Spleen (tissue), 11 donors: ENCODE data around the gene TMEM212. TPM values are rescaled to one million over a fixed set of nuclear protein-coding genes. Genes with fewer than 3 reads are reported as not detected.
A peak's percentile ranks its signal among the peaks of the same experiment; 100 is the strongest.

Source experiments
- DNase-seq: peaks from one replicate; pipeline ENCODE4 v3.0.0-alpha.2; 2020
- H3K27ac ChIP-seq, 8 donors: fragments of 200-600 bp; sonication (generic) in 7 of 8; 1 replicate in 4 of 8; 2 replicates in 4 of 8; pipeline versions ENCODE4 v1.5.0 to v1.8.0; 2016 to 2021; ENCODE audit warnings: inconsistent platforms in 4 of 8, mild to moderate bottlenecking in 4 of 8, moderate library complexity in 1 of 8
- H3K27me3 ChIP-seq, 7 donors: fragments of 200-600 bp; sonication (generic) in 6 of 7; replicated peaks in 1 of 7; 1 replicate in 4 of 7; 2 replicates in 3 of 7; pipeline versions ENCODE4 v1.5.0 to v1.8.0; 2016 to 2021; ENCODE audit warnings: inconsistent platforms in 3 of 7, mild to moderate bottlenecking in 1 of 7
- H3K36me3 ChIP-seq, 6 donors: fragments of 200-600 bp; sonication (generic) in 5 of 6; 1 replicate in 4 of 6; 2 replicates in 2 of 6; pipeline versions ENCODE4 v1.5.0 to v1.8.0; 2016 to 2021; ENCODE audit warnings: inconsistent platforms in 2 of 6
- H3K4me1 ChIP-seq, 6 donors: fragments of 200-600 bp; sonication (generic) in 5 of 6; 1 replicate in 3 of 6; 2 replicates in 3 of 6; pipeline versions ENCODE4 v1.5.0 to v1.8.0; 2016 to 2021; ENCODE audit warnings: inconsistent platforms in 3 of 6
- H3K4me3 ChIP-seq, 8 donors: fragments of 200-600 bp; sonication (generic) in 7 of 8; 1 replicate in 4 of 8; 2 replicates in 4 of 8; pipeline versions ENCODE4 v1.5.0 to v1.8.0; 2016 to 2021; ENCODE audit warnings: inconsistent platforms in 4 of 8, mild to moderate bottlenecking in 4 of 8, moderate library complexity in 2 of 8
- H3K9me3 ChIP-seq, 8 donors: fragments of 200-600 bp; sonication (generic) in 7 of 8; 1 replicate in 4 of 8; 2 replicates in 4 of 8; pipeline versions ENCODE4 v1.5.0 to v1.8.0; 2016 to 2021; ENCODE audit warnings: inconsistent platforms in 4 of 8
- POLR2A ChIP-seq, 3 donors: fragments of 450-650 bp; IDR thresholded peaks; one replicate each; pipeline ENCODE4 v1.5.1; 2017; ENCODE audit warnings: antibody characterized with exemption in 3 of 3, mild to moderate bottlenecking in 1 of 3
- POLR2AphosphoS5 ChIP-seq, 3 donors: sonication (generic); formaldehyde crosslinking; IDR thresholded peaks; one replicate each; pipeline ENCODE4 v1.5.1; 2017; ENCODE audit warnings: antibody characterized with exemption in 3 of 3
- WGBS, 5 donors: extraction: QIAGEN DNeasy Blood & Tissue Kit in 3 of 5; methylation state at CpG; one replicate each; pipeline versions ENCODE4 v1.1.5 to v1.1.7; 2013 to 2018; 5-methylcytosine and 5-hydroxymethylcytosine counted together
- intact Hi-C: fragments of 100-400 bp; cut with DNase I; formaldehyde crosslinking; loops from one replicate; pipeline ENCODE4 v1.15.0; 2023; ENCODE audit warnings: low total_unique reads
- polyA plus RNA-seq, 3 donors: library from polyadenylated mRNA; stranded (reverse); fragments of 200-250 nt; gene quantifications; one replicate each; pipeline ENCODE4 v1.2.1, GENCODE V29; 2013
- total RNA-seq, 7 donors: library from RNA; depleted of rRNA in 3 of 7; stranded (reverse); fragments of >200 nt in 3 of 7; fragmentation: NEBNext Ultra II Directional in 4 of 7; extraction: Animal tissue kit (Norgen Biotek cat#: 25700) in 4 of 7; gene quantifications; one replicate each; pipeline versions ENCODE4 v1.1.0 to v1.2.1, GENCODE V29; 2016 to 2021
- TF ChIP-seq, protein P1 (sequence below), 11 experiments: fragments of 200-600 bp in 7 of 11; fragments of 450-650 bp in 4 of 11; sonication (generic) in 4 of 11; IDR thresholded peaks in 8 of 11; conservative IDR thresholded peaks in 3 of 11; 1 replicate in 7 of 11; 2 replicates in 4 of 11; pipeline versions ENCODE4 v1.4.0 to v1.8.0; 2016 to 2021; ENCODE audit warnings: antibody characterized with exemption in 11 of 11, inconsistent platforms in 4 of 11, mild to moderate bottlenecking in 1 of 11
- donor health status: healthy with polysubstance abuse.
- donor health status: DM: no; HTN: no; CAD: no; lungs with moderate emphysema.
- donor health status: DM: no; HTN: no; CAD: no.
- donor health status: Bipolar disorder and iron deficiency.
- donor health status: healthy.
- donor health status: DM: no; HTN: no; CAD: no.
- donor health status: DM: yes; HTN: yes; CAD: no.

TMEM212 gene
- total and polyA plus RNA-seq, 10 donors, result not detected

DNA sequence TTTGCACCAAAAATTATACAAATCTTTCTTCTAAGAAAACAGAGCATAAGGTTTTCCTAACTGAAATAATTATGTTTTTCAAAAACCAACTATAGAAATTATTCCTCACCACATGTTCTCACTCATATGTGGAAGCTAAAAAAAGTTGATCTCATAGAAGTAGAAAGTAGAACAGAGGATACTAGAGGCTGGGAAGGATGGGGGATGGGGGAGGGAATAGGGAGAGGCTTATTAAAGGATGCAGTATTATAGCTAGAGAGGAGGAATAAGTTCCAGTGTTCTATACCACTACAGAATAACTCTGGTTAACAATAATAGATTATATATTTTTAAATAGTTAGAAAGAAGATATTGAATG, 12.7 kb upstream of the TMEM212 start:
- Histone ChIP-seq H3K4me1 (peaks cover 5 to 56% (median 34%) of the 10 kb centered on the region in 6 donors), H3K27ac (peak overlapping the region in 7 of 8 donors; percentile 51 to 89 (median 80)), H3K36me3 (no peaks in the 10 kb centered on the region), H3K4me3 (no peak overlapping the region), H3K9me3 (no peaks in the 10 kb centered on the region), H3K27me3 (no peaks in the 10 kb centered on the region)
- intact Hi-C loops, result loop anchor here (10.0 kb wide), 1 partner anchor 186 kb away; no protein-coding TSS in a partner anchor
- no peak for DNase-seq
- TF ChIP-seq POLR2A (IDR thresholded peaks at IDR 0.05) (no peak), POLR2AphosphoS5 (IDR thresholded peaks at IDR 0.05) (no peak)
- TF ChIP-seq, protein P1, sequence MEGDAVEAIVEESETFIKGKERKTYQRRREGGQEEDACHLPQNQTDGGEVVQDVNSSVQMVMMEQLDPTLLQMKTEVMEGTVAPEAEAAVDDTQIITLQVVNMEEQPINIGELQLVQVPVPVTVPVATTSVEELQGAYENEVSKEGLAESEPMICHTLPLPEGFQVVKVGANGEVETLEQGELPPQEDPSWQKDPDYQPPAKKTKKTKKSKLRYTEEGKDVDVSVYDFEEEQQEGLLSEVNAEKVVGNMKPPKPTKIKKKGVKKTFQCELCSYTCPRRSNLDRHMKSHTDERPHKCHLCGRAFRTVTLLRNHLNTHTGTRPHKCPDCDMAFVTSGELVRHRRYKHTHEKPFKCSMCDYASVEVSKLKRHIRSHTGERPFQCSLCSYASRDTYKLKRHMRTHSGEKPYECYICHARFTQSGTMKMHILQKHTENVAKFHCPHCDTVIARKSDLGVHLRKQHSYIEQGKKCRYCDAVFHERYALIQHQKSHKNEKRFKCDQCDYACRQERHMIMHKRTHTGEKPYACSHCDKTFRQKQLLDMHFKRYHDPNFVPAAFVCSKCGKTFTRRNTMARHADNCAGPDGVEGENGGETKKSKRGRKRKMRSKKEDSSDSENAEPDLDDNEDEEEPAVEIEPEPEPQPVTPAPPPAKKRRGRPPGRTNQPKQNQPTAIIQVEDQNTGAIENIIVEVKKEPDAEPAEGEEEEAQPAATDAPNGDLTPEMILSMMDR (IDR thresholded peaks at IDR 0.05 in 8 of 11, conservative IDR thresholded peaks at IDR 0.05 in 3 of 11), result no peak

DNA sequence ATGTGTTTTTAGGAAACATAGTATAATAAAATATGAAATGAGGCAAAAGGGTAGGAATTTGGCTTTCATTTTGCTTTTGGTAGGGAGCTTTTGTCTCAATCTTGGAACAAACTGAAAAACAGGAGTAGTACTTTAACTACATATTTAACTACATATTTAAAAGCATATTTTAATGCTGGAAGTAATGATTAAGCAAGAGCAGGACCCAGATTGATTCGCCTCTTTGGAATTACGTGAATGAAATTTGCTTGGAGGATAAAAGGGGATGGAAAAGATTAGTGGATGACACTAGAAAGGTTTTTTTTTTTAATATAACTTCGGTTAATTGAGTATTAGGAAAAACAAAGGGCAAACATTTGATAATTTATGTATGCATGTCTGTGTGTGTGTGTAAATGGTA, 11.2 kb upstream of the TMEM212 start:
- Histone ChIP-seq H3K4me3 (no peak overlapping the region), H3K27me3 (no peaks in the 10 kb centered on the region), H3K27ac (peak overlapping the region in 1 of 8 donors; percentile 5), H3K36me3 (no peaks in the 10 kb centered on the region), H3K4me1 (peaks cover 5 to 54% (median 34%) of the 10 kb centered on the region in 6 donors), H3K9me3 (no peaks in the 10 kb centered on the region)
- intact Hi-C loops, result loop anchor here (10.0 kb wide), 1 partner anchor 187 kb away; no protein-coding TSS in a partner anchor
- no peak for TF ChIP-seq POLR2A (IDR thresholded peaks at IDR 0.05)
- TF ChIP-seq, protein P1 (IDR thresholded peaks at IDR 0.05 in 8 of 11, conservative IDR thresholded peaks at IDR 0.05 in 3 of 11), result no peak
- TF ChIP-seq POLR2AphosphoS5 (IDR thresholded peaks at IDR 0.05), result no peak
- no peak for DNase-seq
- 68 to 91% (median 81%) methylated on average over 3 of the region's 3 CpGs for WGBS, 5 donors

DNA sequence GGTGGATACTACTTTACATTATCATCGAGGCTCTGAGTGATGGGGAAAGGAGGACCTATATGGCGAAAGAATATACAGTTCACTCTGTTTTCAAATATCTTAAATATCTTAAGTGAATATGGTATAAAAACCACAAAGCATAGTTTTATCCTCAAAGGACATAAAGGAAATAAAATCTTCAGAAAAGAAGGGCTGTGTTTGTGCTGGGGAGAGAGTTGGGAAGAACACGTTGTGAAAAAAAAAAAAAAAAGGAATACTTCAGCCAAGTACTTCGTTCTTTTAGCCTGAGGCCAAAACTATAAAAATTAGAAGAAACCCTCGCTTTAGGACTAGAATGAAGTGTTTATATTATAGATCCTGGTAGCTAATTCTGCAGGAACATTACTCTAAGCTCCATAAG, 10.2 kb upstream of the TMEM212 start:
- 78 to 92% (median 85%) methylated on average over 5 of the region's 5 CpGs for WGBS, 5 donors
- no peaks in the 10 kb centered on the region for H3K27me3 ChIP-seq
- no peaks in the 10 kb centered on the region for H3K9me3 ChIP-seq
- no peak for DNase-seq
- H3K36me3 ChIP-seq, result no peaks in the 10 kb centered on the region
- H3K4me3 ChIP-seq, result no peak overlapping the region
- TF ChIP-seq, protein P1 (IDR thresholded peaks at IDR 0.05 in 8 of 11, conservative IDR thresholded peaks at IDR 0.05 in 3 of 11), result no peak
- TF ChIP-seq POLR2AphosphoS5 (IDR thresholded peaks at IDR 0.05), result no peak
- no peak for TF ChIP-seq POLR2A (IDR thresholded peaks at IDR 0.05)
- peaks cover 5 to 53% (median 35%) of the 10 kb centered on the region in 6 donors for H3K4me1 ChIP-seq
- no peak overlapping the region for H3K27ac ChIP-seq
- intact Hi-C loops, result loop anchor here (10.0 kb wide), 1 partner anchor 188 kb away; no protein-coding TSS in a partner anchor

DNA sequence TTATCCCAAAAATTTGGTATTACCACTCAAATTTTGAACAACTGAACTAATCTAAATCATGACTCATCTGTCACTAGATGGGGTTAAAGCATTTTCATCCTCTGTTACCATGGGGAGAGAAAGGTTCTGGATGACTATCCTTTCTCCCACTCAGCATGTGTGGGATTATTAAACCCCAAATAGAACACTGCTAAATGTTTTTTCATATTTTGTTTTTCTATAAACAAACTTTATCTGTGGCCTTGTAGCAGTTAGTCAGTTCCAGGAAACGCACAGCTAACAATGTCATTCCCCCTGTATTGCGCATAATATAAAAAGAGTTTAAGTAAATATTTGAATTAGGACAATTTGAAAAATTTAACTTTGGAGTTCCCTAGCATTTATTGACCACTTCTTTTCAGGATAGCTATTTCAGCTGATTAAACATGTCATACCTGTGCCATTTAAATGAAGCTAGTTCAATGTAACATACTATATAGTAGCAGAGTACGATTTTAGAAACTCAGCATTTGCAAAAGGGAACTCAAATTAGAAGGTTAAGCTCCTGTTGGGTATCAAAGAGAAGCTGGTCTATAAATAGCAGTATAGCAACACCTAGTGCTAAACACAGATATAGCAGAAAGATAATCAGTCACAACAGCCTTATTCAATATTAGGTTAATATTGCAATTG, 9.2 kb upstream of the TMEM212 start:
- Histone ChIP-seq H3K27ac (peak overlapping the region in 6 of 8 donors; percentile 10 to 45 (median 32)), H3K36me3 (no peaks in the 10 kb centered on the region), H3K4me1 (peaks cover 5 to 53% (median 33%) of the 10 kb centered on the region in 6 donors), H3K4me3 (no peak overlapping the region), H3K9me3 (no peaks in the 10 kb centered on the region), H3K27me3 (no peaks in the 10 kb centered on the region)
- no peak for TF ChIP-seq POLR2AphosphoS5 (IDR thresholded peaks at IDR 0.05)
- TF ChIP-seq, protein P1 (IDR thresholded peaks at IDR 0.05 in 8 of 11, conservative IDR thresholded peaks at IDR 0.05 in 3 of 11), result peak in 9 of 11 experiments; percentile 12 to 47 (median 37)
- WGBS, 5 donors, result 46 to 52% (median 46%) methylated on average over 3 of the region's 3 CpGs
- no peak for DNase-seq
- intact Hi-C loops, result loop anchor here (10.0 kb wide), 1 partner anchor 189 kb away; no protein-coding TSS in a partner anchor
